HAP-1 (cell line): ENCODE measurements around the gene SEMA3E.
A peak's percentile ranks its signal among the peaks of the same experiment; 100 is the strongest.
"Not testable (repeated sequence)": the region's sequence is repeated elsewhere in the genome, so short reads cannot be mapped to it uniquely, and the experiment has no call there.

Experiments
- DNase-seq, 2 experiments: peaks; one replicate each; pipeline ENCODE4 v3.0.0-alpha.2; 2016 to 2020; ENCODE audit warnings: low spot score in 2 of 2
- H3K27me3 ChIP-seq: fragments of 250-450 bp; sonication (Bioruptor Pico); 2 replicates; pipeline ENCODE4 v1.5.1; 2020; ENCODE audit warnings: low read depth, mild to moderate bottlenecking, moderate library complexity
- H3K36me3 ChIP-seq: fragments of 250-450 bp; sonication (Bioruptor Pico); replicated peaks from 2 replicates; pipeline ENCODE4 v1.5.1; 2020; ENCODE audit warnings: mild to moderate bottlenecking
- H3K4me1 ChIP-seq: fragments of 250-450 bp; sonication (Bioruptor Pico); 2 replicates; pipeline ENCODE4 v1.5.1; 2020; ENCODE audit warnings: mild to moderate bottlenecking
- H3K4me3 ChIP-seq: fragments of 250-450 bp; sonication (Bioruptor Pico); 2 replicates; pipeline ENCODE4 v1.5.1; 2020; ENCODE audit warnings: mild to moderate bottlenecking, moderate library complexity
- H3K9me3 ChIP-seq: fragments of 250-450 bp; sonication (Bioruptor Pico); 2 replicates; pipeline ENCODE4 v1.5.1; 2020; ENCODE audit warnings: mild to moderate bottlenecking, moderate library complexity
- in situ Hi-C: fragments of 300-500 bp; cut with MboI; formaldehyde crosslinking; loops from 3 replicates; pipeline ENCODE4 v1.14.3; 2020; ENCODE audit warnings: low sequenced_read_pairs, inconsistent platforms, mixed read lengths

SEMA3E gene

GRCh38 chr7:83648464-83649241, at the start of gene SEMA3E:
Gene SEMA3E, minus strand, starts transcription at chr7:83649139.
- in situ Hi-C loops, result no loop called here
- no peaks in the 10 kb centered on the region for H3K9me3 ChIP-seq
- peaks cover 21% of the 10 kb centered on the region for H3K4me1 ChIP-seq
- no peaks in the 10 kb centered on the region for H3K36me3 ChIP-seq
- no peaks in the 10 kb centered on the region for H3K27me3 ChIP-seq
- peak within 1 kb of the TSS; percentile 30 for H3K4me3 ChIP-seq
- peak; percentile 43 to 62 for DNase-seq

GRCh38 chr7:83697804-83698530, 49.0 kb upstream of the SEMA3E start:
- Histone ChIP-seq H3K36me3 (no peaks in the 10 kb centered on the region), H3K4me1 (peaks cover 66% of the 10 kb centered on the region), H3K9me3 (no peaks in the 10 kb centered on the region), H3K4me3 (no peak overlapping the region), H3K27me3 (no peaks in the 10 kb centered on the region)
- DNase-seq, result peak; percentile 41 to 95
- in situ Hi-C loops, result no loop called here

- Histone ChIP-seq H3K4me3 (no peak overlapping the region), H3K4me1 (peaks cover 69% of the 10 kb centered on the region), H3K9me3 (no peaks in the 10 kb centered on the region), H3K27me3 (no peaks in the 10 kb centered on the region), H3K36me3 (no peaks in the 10 kb centered on the region)
- DNase-seq, result peak; percentile 50 to 83
- in situ Hi-C loops, result no loop called here
These were observed 47.2 kb upstream of the SEMA3E start for GRCh38 chr7:83696101-83696500.

GRCh38 chr7:83695128-83695960, 46.4 kb upstream of the SEMA3E start:
- Histone ChIP-seq H3K36me3 (no peaks in the 10 kb centered on the region), H3K9me3 (no peaks in the 10 kb centered on the region), H3K27me3 (no peaks in the 10 kb centered on the region), H3K4me1 (peaks cover 69% of the 10 kb centered on the region), H3K4me3 (no peak overlapping the region)
- in situ Hi-C loops, result no loop called here
- peak; percentile 89 to 99 for DNase-seq

GRCh38 chr7:83693256-83693655, 44.3 kb upstream of the SEMA3E start:
- peak; percentile 61 to 97 for DNase-seq
- Histone ChIP-seq H3K27me3 (no peaks in the 10 kb centered on the region), H3K9me3 (no peaks in the 10 kb centered on the region), H3K36me3 (no peaks in the 10 kb centered on the region), H3K4me1 (peaks cover 67% of the 10 kb centered on the region), H3K4me3 (no peak overlapping the region)
- in situ Hi-C loops, result no loop called here

- no peaks in the 10 kb centered on the region for H3K9me3 ChIP-seq
- no peaks in the 10 kb centered on the region for H3K36me3 ChIP-seq
- H3K4me1 ChIP-seq, result peaks cover 48% of the 10 kb centered on the region
- DNase-seq, result no peak
- in situ Hi-C loops, result no loop called here
- H3K4me3 ChIP-seq, result no peak overlapping the region
- H3K27me3 ChIP-seq, result no peaks in the 10 kb centered on the region
These were observed 42.2 kb upstream of the SEMA3E start for GRCh38 chr7:83691095-83691494.

- H3K9me3 ChIP-seq, result no peaks in the 10 kb centered on the region
- no peaks in the 10 kb centered on the region for H3K36me3 ChIP-seq
- H3K4me3 ChIP-seq, result no peak overlapping the region
- peaks cover 40% of the 10 kb centered on the region for H3K4me1 ChIP-seq
- DNase-seq, result no peak
- in situ Hi-C loops, result no loop called here
- H3K27me3 ChIP-seq, result no peaks in the 10 kb centered on the region
These were observed 40.9 kb upstream of the SEMA3E start for GRCh38 chr7:83689855-83690254.

- no peaks in the 10 kb centered on the region for H3K27me3 ChIP-seq
- H3K9me3 ChIP-seq, result no peaks in the 10 kb centered on the region
- H3K36me3 ChIP-seq, result no peaks in the 10 kb centered on the region
- H3K4me1 ChIP-seq, result peaks cover 14% of the 10 kb centered on the region
- in situ Hi-C loops, result no loop called here
- DNase-seq, result no peak
- H3K4me3 ChIP-seq, result no peak overlapping the region
These were observed 37.5 kb upstream of the SEMA3E start for GRCh38 chr7:83686416-83686815.

GRCh38 chr7:83684928-83685327, 36.0 kb upstream of the SEMA3E start:
- peaks cover 12% of the 10 kb centered on the region for H3K4me1 ChIP-seq
- in situ Hi-C loops, result no loop called here
- DNase-seq, result no peak
- no peak overlapping the region for H3K4me3 ChIP-seq
- no peaks in the 10 kb centered on the region for H3K9me3 ChIP-seq
- H3K36me3 ChIP-seq, result no peaks in the 10 kb centered on the region
- H3K27me3 ChIP-seq, result no peaks in the 10 kb centered on the region

GRCh38 chr7:83681200-83681778, 32.4 kb upstream of the SEMA3E start:
- no peak for DNase-seq
- no peaks in the 10 kb centered on the region for H3K27me3 ChIP-seq
- in situ Hi-C loops, result no loop called here

GRCh38 chr7:83677180-83677866, 28.4 kb upstream of the SEMA3E start:
- DNase-seq, result peak; percentile 32 to 56
- Histone ChIP-seq H3K9me3 (no peaks in the 10 kb centered on the region), H3K4me1 (peaks cover 20% of the 10 kb centered on the region), H3K27me3 (no peaks in the 10 kb centered on the region), H3K36me3 (no peaks in the 10 kb centered on the region), H3K4me3 (no peak overlapping the region)
- in situ Hi-C loops, result no loop called here

More at GRCh38 chr7:83681200-83681778, 32.4 kb upstream of the SEMA3E start:
- Histone ChIP-seq H3K36me3 (no peaks in the 10 kb centered on the region), H3K9me3 (no peaks in the 10 kb centered on the region), H3K4me3 (no peak overlapping the region), H3K4me1 (peaks cover 20% of the 10 kb centered on the region)

GRCh38 chr7:83673291-83673690, 24.4 kb upstream of the SEMA3E start:
- H3K9me3 ChIP-seq, H3K4me3 ChIP-seq, H3K27me3 ChIP-seq, H3K36me3 ChIP-seq, DNase-seq: not testable (repeated sequence)
- H3K4me1 ChIP-seq, result peaks cover 21% of the 10 kb centered on the region
- in situ Hi-C loops, result loop anchor here (25.0 kb wide), 1 partner anchor 261 kb away; no protein-coding TSS in a partner anchor

- Histone ChIP-seq H3K9me3 (no peaks in the 10 kb centered on the region), H3K4me3 (no peak overlapping the region), H3K36me3 (no peaks in the 10 kb centered on the region), H3K4me1 (peaks cover 10% of the 10 kb centered on the region), H3K27me3 (no peaks in the 10 kb centered on the region)
- peak in 1 of 2 experiments; percentile 26 for DNase-seq
- in situ Hi-C loops, result loop anchor here (25.0 kb wide), 1 partner anchor 260 kb away; no protein-coding TSS in a partner anchor
These were observed 23.2 kb upstream of the SEMA3E start for GRCh38 chr7:83672157-83672556.
